ENCODE measurements around the gene FILIP1L. TPM values are rescaled to one million over a fixed set of nuclear protein-coding genes. Genes with fewer than 3 reads are reported as not detected.

Gene FILIP1L
- total and polyA plus RNA-seq, 2 of the 13 experiments (the other 11 are each of a cell fraction or from before 2014, with no cell fraction given), result 8.1 to 187 TPM

DNA sequence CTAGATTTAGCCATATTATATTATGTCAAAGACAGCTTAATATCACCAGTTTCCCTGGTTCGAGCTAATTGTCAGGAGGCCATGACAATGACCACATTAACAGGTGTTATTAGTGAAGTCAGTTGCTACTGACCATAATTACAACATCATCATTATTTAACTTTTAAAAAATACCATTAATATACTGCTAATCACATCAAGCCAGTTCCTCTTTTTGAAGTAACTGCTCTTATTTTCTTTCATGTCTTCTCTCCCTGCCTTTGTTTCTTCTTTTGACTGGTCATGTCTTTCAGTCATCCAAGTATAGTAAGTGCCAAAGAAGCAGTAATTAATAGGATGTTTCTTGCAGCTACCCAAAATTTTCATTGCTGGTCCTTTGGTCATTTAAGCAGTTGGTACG lies 235.0 kb downstream of the FILIP1L start:
- Histone ChIP-seq H3K4me1 (ENCODE audit: insufficient read depth, low read length) (peaks cover 57% of the 10 kb centered on the region), H3K4me2 (ENCODE audit: low read depth, low read length) (no peak overlapping the region), H3K36me3 (replicated peaks in 1 of 2; ENCODE audit: control insufficient read depth in 1 of 2, insufficient read depth in 2 of 2, low read length in 2 of 2) (no peaks in the 10 kb centered on the region), H3K4me3 (replicated peaks in 1 of 3; ENCODE audit: insufficient read depth in 1 of 3, low read depth in 2 of 3, low read length in 3 of 3) (no peak overlapping the region), H2AFZ (ENCODE audit: low read length) (no peak overlapping the region), H3K9me3 (ENCODE audit: low read length) (no peaks in the 10 kb centered on the region), H4K20me1 (ENCODE audit: insufficient read depth, low read length) (no peaks in the 10 kb centered on the region; the same call in 1 of the 2 replicates), H3K27me3 (ENCODE audit: control insufficient read depth in 1 of 2, insufficient read depth in 2 of 2, low read length in 2 of 2) (no peaks in the 10 kb centered on the region; a peak in 1 of 5 replicates), H3K79me2 (ENCODE audit: insufficient read depth, low read length) (peaks cover 26% of the 10 kb centered on the region), H3K27ac (ENCODE audit: extremely low read length, insufficient read depth, low read length) (no peak overlapping the region), H3K9ac (ENCODE audit: insufficient read depth, low read depth, low read length) (no peak overlapping the region)
- in situ Hi-C loops (cut with HindIII; ENCODE audit: extremely low pct_ligation_motif_present, low pct_unique_long_range_greater_than_20kb), result loop anchor here (10.0 kb wide), 1 partner anchor 166 kb away; no protein-coding TSS in a partner anchor
- BruUV-seq (replicated peaks), result no TSS peak
- FAIRE-seq (no peak), ATAC-seq (no peak), DNase-seq (ENCODE audit: low spot score) (no peak)
- POLR2A ChIA-PET, result interaction anchor here (1.4 kb wide), 1 partner anchor 22 kb away, joined by 4 read pairs; no protein-coding TSS in a partner anchor
- CTCF ChIA-PET (ENCODE audit: low intra/inter-chr PET ratio, low total read pairs), result no interaction called here
- intact Hi-C loops (cut with micrococcal nuclease; ENCODE audit: unreplicated experiment), result loop anchor here (5.0 kb wide), 1 partner anchor 183 kb away; no protein-coding TSS in a partner anchor
- 95% methylated on average over 2 of the region's 2 CpGs for whole genome bisulfite sequencing (ENCODE audit: low lambda C conversion rate)
- TF ChIP-seq BCL6 (CRISPR knock-in tag; IDR thresholded peaks at IDR 0.05) (no peak), ZMYM2 (CRISPR knock-in tag; IDR thresholded peaks at IDR 0.05) (no peak), ZNF292 (CRISPR knock-in tag; IDR thresholded peaks at IDR 0.05; ENCODE audit: borderline replicate concordance, low read depth) (no peak), SNRNP70 (IDR thresholded peaks at IDR 0.05; ENCODE audit: low read depth, low read length) (no peak), ZNF670 (CRISPR knock-in tag; IDR thresholded peaks at IDR 0.05; ENCODE audit: borderline replicate concordance) (no peak), ZNF441 (CRISPR knock-in tag; IDR thresholded peaks at IDR 0.05; ENCODE audit: borderline replicate concordance) (no peak), JARID2 (CRISPR knock-in tag; IDR thresholded peaks at IDR 0.05; ENCODE audit: insufficient replicate concordance) (no peak), ZBTB7A (CRISPR knock-in tag; IDR thresholded peaks at IDR 0.05) (no peak), RAD51 (IDR thresholded peaks at IDR 0.05; ENCODE audit: borderline replicate concordance) (no peak), KDM3A (CRISPR knock-in tag; IDR thresholded peaks at IDR 0.05; ENCODE audit: low read depth) (no peak), PCBP2 (optimal IDR thresholded peaks at IDR 0.05; ENCODE audit: low read depth, low read length, poor library complexity, severe bottlenecking) (no peak), SNAPC2 (CRISPR knock-in tag; IDR thresholded peaks at IDR 0.05) (no peak)
- TF ChIP-seq, protein P1, sequence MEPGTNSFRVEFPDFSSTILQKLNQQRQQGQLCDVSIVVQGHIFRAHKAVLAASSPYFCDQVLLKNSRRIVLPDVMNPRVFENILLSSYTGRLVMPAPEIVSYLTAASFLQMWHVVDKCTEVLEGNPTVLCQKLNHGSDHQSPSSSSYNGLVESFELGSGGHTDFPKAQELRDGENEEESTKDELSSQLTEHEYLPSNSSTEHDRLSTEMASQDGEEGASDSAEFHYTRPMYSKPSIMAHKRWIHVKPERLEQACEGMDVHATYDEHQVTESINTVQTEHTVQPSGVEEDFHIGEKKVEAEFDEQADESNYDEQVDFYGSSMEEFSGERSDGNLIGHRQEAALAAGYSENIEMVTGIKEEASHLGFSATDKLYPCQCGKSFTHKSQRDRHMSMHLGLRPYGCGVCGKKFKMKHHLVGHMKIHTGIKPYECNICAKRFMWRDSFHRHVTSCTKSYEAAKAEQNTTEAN (CRISPR knock-in tag; conservative IDR thresholded peaks at IDR 0.05), result no peak
- TF ChIP-seq, protein P2, sequence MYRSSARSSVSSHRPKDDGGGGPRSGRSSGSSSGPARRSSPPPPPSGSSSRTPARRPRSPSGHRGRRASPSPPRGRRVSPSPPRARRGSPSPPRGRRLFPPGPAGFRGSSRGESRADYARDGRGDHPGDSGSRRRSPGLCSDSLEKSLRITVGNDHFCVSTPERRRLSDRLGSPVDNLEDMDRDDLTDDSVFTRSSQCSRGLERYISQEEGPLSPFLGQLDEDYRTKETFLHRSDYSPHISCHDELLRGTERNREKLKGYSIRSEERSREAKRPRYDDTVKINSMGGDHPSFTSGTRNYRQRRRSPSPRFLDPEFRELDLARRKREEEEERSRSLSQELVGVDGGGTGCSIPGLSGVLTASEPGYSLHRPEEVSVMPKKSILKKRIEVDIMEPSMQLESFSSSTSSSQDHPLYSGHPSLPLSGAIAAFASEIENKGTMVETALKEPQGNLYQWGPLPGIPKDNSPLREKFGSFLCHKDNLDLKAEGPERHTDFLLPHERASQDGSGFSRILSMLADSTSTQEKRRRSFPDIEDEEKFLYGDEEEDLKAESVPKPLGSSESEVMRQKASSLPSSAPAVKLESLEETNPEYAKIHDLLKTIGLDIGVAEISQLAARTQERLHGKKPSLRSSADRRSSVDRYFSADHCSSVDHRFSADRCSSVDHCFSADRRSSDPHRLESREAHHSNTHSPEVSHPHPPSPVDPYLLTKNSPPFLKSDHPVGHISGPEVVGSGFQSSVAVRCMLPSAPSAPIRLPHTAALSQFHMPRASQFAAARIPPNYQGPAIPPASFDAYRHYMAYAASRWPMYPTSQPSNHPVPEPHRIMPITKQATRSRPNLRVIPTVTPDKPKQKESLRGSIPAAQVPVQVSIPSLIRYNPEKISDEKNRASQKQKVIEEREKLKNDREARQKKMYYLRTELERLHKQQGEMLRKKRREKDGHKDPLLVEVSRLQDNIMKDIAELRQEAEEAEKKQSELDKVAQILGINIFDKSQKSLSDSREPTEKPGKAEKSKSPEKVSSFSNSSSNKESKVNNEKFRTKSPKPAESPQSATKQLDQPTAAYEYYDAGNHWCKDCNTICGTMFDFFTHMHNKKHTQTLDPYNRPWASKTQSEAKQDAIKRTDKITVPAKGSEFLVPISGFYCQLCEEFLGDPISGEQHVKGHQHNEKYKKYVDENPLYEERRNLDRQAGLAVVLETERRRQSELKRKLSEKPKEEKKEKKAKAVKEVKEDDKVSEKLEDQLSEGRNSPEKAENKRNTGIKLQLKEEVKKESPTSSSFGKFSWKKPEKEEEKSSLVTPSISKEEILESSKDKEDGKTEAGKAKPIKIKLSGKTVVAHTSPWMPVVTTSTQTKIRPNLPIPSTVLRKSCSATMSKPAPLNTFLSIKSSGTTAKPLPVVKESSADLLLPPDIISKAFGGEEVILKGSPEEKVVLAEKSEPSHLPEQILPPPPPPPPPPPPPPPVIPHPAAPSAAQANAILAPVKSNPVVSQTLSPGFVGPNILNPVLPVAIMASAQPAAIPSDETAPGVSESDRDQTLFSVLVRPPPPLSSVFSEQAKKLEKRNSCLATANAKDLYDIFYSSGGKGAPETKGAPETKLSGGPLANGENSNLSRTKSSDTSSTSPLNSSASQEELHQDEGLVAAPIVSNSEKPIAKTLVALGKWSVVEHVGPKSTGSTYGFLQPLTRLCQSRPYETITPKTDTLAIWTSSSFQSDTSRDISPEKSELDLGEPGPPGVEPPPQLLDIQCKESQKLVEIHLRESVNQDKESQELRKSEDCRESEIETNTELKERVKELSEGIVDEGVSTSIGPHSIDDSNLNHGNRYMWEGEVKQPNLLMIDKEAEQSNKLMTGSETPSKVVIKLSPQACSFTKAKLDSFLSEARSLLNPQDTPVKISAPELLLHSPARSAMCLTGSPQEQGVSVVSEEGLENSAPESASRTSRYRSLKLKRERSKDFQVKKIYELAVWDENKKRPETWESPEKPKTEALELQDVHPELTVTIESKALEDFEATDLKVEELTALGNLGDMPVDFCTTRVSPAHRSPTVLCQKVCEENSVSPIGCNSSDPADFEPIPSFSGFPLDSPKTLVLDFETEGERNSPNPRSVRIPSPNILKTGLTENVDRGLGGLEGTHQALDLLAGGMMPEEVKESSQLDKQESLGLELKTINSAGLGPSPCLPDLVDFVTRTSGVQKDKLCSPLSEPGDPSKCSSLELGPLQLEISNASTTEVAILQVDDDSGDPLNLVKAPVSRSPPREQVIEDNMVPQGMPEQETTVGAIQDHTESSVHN (CRISPR knock-in tag; IDR thresholded peaks at IDR 0.05), result no peak
- TF ChIP-seq, protein P3, sequence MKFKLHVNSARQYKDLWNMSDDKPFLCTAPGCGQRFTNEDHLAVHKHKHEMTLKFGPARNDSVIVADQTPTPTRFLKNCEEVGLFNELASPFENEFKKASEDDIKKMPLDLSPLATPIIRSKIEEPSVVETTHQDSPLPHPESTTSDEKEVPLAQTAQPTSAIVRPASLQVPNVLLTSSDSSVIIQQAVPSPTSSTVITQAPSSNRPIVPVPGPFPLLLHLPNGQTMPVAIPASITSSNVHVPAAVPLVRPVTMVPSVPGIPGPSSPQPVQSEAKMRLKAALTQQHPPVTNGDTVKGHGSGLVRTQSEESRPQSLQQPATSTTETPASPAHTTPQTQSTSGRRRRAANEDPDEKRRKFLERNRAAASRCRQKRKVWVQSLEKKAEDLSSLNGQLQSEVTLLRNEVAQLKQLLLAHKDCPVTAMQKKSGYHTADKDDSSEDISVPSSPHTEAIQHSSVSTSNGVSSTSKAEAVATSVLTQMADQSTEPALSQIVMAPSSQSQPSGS (CRISPR knock-in tag; IDR thresholded peaks at IDR 0.05), result no peak

Data from HepG2 (cell line).